GM18502 (cell line): ENCODE results near the gene MSTN.
"Not testable (repeated sequence)": the region's sequence is repeated elsewhere in the genome, so short reads cannot be mapped to it uniquely, and the experiment has no call there.

Source experiments
- ATAC-seq: cut with Tn5 transposase; IDR thresholded peaks from one replicate; pipeline ENCODE4 v1.9.1; 2021; ENCODE audit warnings: mild to moderate bottlenecking; ENCODE audit not compliant: unreplicated experiment, poor library complexity

Gene MSTN

DNA sequence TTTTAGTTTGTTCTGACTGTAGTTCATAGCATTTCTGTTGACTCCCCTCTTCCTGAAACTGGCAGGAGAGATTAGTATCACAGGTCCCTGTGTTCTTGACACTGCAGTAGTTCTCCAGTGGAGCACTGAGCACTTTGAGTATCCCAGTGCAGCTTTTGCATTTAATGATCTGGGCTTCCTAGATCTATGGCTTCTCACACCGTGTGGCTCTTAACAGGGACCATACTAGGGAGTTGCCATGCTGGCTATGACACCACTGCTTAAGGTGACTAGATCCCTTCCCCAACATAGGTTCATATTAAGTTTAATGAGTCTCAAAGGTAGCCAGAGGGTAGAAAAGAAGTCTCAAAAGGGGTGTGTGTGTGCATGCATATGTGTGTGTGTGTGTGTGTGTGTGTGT, 6.2 kb upstream of the MSTN start:
- no peak for ATAC-seq

GRCh38 chr2:190065839-190066238, 3.3 kb upstream of the MSTN start:
- no peak for ATAC-seq

DNA sequence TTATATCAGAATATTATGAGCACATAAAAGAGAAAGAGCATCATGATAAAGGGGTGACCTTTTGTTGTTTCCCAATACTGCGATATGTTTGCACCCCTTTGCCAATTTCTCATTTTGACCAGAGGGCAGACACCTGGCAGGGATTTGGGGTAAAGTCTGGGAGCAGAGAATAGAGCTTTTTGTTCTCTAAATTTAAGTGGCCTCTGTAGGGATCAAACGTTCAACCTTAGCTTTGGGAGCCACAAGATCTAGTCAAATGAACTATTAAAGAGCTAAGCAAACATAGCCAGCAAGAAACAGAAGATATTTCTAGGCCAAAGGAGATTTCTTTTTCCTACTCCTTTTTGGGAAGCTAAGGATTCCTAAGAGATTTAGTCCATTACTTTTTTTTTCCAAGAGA, 1.1 kb upstream of the MSTN start:
- no peak for ATAC-seq

GRCh38 chr2:190062053-190062452, 476 bp downstream of the MSTN start:
- no peak for ATAC-seq

DNA sequence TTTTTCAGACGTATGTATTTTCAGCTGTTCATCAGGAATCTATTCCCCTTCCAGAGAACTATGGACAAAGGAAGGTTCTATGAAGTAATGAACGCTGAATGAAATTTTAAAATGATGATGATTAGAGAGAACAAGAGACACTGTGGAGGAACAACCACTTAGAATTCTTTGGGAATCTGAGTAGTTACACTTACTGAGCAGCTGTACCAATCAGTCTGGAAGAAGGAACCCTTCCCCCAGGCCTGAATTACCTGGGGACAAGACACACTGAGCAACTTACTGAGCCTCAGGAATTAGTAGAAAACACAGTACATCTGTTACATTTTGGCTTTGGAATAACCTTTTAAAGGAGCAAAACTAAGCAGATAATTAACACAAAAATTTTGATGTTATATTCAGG, 1.9 kb downstream of the MSTN start:
- ATAC-seq = no peak

DNA sequence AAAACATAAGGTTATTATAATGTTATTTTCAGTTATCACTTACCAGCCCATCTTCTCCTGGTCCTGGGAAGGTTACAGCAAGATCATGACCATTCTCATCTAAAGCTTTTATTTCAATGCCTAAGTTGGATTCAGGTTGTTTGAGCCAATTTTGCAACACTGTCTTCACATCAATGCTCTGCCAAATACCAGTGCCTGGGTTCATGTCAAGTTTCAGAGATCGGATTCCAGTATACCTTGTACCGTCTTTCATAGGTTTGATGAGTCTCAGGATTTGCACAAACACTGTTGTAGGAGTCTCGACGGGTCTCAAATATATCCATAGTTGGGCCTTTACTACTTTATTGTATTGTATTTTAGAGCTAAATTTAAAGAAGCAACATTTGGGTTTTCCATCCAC, 2.5 kb downstream of the MSTN start:
- no peak for ATAC-seq

- ATAC-seq = no peak
Observed at GRCh38 chr2:190053426-190053825, 9.1 kb downstream of the MSTN start.

- no peak for ATAC-seq
Observed at GRCh38 chr2:190052307-190052706, 10.2 kb downstream of the MSTN start.

GRCh38 chr2:190051223-190051622, 11.3 kb downstream of the MSTN start:
- ATAC-seq = no peak

DNA sequence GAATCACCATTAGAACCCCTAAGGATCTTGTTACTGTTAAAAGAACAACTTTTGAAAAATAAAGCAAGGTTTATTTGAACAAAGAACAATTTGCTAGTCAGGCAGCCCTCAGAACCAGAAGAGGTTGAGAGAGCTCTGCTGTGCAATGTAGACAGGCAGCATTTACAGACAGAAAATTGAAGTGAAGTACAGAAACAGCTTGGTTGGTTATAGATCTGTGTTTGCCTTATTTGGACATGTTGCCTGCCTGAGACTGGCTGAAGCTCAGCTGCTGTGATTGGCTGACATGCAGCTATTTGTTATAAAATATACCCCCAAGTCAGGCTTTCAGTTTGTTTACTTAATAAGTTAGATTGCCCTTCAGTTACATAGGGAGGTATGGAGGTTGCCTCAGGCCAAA, 12.5 kb downstream of the MSTN start:
- no peak for ATAC-seq

DNA sequence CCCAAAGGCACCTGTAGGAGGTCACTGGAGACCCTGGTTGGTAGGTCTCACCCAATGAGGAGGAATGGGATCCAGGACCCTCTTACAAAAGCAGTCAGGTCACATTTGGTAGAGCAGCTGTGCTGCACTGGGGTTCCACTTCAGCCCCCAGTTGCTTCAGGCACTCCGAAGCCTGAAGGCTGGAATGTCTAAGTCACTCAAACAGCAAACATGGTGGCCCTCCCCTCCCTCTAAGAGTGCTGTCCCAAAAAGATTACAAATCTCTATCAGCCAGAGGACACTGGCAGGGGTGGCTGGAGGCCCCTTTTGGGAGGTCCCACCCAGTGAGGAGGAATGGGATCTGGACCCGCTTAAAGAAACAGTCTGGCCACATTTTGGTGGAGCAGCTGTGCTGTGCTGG, 17.7 kb downstream of the MSTN start:
- no peak for ATAC-seq

DNA sequence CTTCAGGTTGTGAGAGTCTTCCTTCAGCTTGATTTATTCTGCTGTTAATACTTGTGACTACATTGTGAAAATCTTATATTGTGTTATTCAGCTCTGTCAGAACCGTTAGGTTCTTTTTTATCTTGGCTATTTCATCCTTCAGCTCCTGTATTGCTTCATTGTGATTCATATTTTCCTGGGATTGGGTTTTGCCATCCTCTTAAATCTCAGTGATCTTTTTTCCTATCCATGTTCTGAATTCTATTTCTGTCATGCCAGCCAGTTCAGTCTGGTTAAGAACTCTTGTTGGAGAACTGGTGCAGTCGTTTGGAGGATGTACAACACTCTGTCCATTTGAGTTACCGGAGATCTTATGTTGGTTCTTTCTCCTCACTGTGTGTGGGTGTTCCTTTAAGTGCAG, 19.1 kb downstream of the MSTN start:
- ATAC-seq = no peak

GRCh38 chr2:190036071-190036470, 26.5 kb downstream of the MSTN start:
- ATAC-seq = no peak

GRCh38 chr2:190034417-190034816, 28.1 kb downstream of the MSTN start:
- ATAC-seq = not testable (repeated sequence)

DNA sequence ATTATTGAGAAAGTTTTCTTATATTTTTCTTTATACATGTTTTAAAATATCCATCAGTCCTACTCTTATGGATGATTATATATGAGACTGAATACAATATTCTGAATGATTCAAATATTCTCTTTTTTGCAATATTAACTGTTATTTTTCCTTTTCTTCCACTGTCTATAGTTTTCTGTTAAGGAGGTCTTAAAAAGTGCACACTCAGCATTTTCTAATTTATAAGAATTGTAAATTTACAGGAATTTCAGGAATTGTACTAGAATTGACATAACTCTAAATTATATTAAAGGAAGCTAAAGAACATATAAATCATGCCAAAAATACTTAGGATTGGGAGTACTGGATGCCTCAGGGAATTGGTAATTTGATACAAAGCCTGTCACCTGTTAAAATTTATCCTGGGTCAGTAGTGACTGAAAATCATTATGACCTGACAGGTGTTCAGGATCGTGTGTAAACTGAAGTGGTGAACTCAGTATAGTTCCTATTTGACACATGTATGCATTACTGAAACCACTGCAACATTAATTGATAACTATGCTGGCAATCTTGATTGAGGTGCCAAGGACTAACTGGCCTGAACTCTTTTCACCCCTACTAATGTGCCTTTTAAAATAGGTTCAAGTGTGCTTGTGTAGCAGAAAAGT, 30.4 kb downstream of the MSTN start:
- no peak for ATAC-seq

- no peak for ATAC-seq
Observed at GRCh38 chr2:190023860-190024259, 38.7 kb downstream of the MSTN start.

- no peak for ATAC-seq
Observed at GRCh38 chr2:190020720-190021119, 41.8 kb downstream of the MSTN start.

DNA sequence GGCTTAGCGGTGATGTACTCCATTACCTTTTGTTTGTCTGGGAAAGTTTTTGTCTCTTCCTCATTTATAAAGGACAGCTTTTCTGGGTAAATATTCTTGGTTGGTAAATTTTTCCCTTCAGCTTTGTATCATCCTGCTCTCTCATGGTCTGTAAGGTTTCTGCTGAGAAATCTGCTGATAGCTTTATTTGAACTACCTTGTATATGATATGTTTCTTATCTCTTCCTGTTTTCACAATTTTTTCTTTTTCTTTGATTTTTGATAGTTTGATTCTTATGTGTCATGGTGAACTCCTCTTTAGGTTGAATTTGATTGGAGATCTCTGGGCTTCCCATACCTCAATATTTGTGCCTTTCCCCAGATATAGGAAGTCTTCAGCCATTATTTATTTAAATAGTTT, 44.7 kb downstream of the MSTN start:
- no peak for ATAC-seq

- not testable (repeated sequence) for ATAC-seq
Observed at GRCh38 chr2:190015969-190016368, 46.6 kb downstream of the MSTN start.
